SK-N-MC (cell line): ENCODE results near the gene LRFN5.
"Not testable (repeated sequence)": the region's sequence is repeated elsewhere in the genome, so short reads cannot be mapped to it uniquely, and the experiment has no call there.

Experiments used
- DNase-seq: peaks from one replicate; pipeline ENCODE4 v3.0.0-alpha.2; 2011; ENCODE audit warnings: low read depth, low spot score
- H3K27ac ChIP-seq: fragments of 200-600 bp; sonication (generic); 2 replicates; pipeline ENCODE4 v1.5.1; 2016; ENCODE audit warnings: mixed run types
- H3K36me3 ChIP-seq: fragments of 200-600 bp; sonication (generic); 2 replicates; pipeline ENCODE4 v1.6.1; 2017; ENCODE audit warnings: antibody characterized with exemption, low read length, mixed read lengths; ENCODE audit not compliant: insufficient read depth
- H3K4me3 ChIP-seq: fragments of 200-600 bp; sonication (generic); 2 replicates; pipeline ENCODE4 v1.5.1; 2016
- H3K9ac ChIP-seq: fragments of 200-600 bp; sonication (generic); 2 replicates; pipeline ENCODE4 v1.8.0; 2017; ENCODE audit warnings: mixed run types, mixed read lengths; ENCODE audit not compliant: insufficient read length
- H3K9me3 ChIP-seq: fragments of 200-600 bp; sonication (generic); 2 replicates; pipeline ENCODE4 v1.6.1; 2017; ENCODE audit warnings: low read depth, mild to moderate bottlenecking, antibody characterized with exemption, low read length, moderate library complexity, mixed read lengths
- EZH2 ChIP-seq: fragments of 200-600 bp; sonication (generic); IDR thresholded peaks from one replicate; pipeline ENCODE4 v1.6.1; 2017; ENCODE audit warnings: antibody characterized with exemption
- FOXP2 ChIP-seq: optimal IDR thresholded peaks from 2 replicates; pipeline ENCODE3; 2011; ENCODE audit warnings: mild to moderate bottlenecking, moderate library complexity; ENCODE audit not compliant: insufficient read depth; ENCODE audit errors: extremely low read length, control extremely low read depth
- POLR2AphosphoS5 ChIP-seq: IDR thresholded peaks from 2 replicates; pipeline ENCODE4 v1.6.1; 2012; ENCODE audit warnings: mild to moderate bottlenecking, low read depth, low read length, borderline replicate concordance

LRFN5 gene

DNA sequence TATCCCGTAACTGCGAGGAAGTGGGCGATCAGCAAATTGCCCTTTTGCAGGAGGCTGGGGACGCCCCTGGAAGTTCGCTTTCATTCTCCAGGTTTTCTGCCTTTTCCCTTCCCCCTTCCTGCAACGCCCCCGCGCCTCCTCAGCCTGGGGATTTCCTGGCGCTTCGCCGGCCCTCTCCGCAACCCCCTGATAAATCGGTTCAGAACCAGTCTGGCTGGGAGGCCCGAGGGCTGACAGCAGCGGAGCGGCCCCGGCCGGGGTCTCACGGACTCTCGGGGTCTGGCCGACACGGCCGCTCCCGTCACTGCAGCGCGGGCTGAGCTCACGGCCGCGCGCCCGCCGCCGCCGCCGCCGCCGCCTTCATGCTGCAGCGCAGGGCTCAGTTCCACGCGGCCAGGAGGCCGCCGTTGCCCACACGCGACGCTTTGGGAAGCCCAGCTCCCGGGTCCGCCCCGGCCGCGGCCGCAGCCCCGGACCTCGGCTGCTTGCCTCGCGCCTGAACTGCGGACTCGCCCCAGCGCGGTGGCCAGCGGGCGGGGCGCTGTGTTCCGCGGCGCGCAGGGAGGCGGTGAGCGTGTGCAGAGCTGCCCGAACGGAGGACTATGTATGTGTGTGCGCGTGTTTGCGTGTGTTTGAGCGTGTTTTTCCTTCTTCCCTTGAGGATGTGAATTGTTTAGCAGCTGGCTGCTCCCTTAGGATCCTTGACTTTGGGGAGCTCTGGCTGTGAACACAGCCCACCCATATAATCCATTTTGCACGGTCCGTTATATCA, at the start of gene LRFN5:
TSS of gene LRFN5 (plus strand) at position 345 of the 772 bp plus-strand sequence.
- H3K9ac ChIP-seq, result peak within 1 kb of the TSS; percentile 73
- TF ChIP-seq POLR2AphosphoS5, result no peak
- no peak for TF ChIP-seq FOXP2
- no peak for TF ChIP-seq EZH2
- H3K36me3 ChIP-seq, result no peaks in the 10 kb centered on the region
- H3K9me3 ChIP-seq, result no peaks in the 10 kb centered on the region
- H3K27ac ChIP-seq, result peak within 1 kb of the TSS; percentile 79
- no peak for DNase-seq
- peak within 1 kb of the TSS; percentile 92 for H3K4me3 ChIP-seq

- no peak for DNase-seq
- TF ChIP-seq FOXP2 (no peak), POLR2AphosphoS5 (no peak), EZH2 (no peak)
These were observed 48.2 kb upstream of the LRFN5 start for GRCh38 chr14:41558490-41558889.

DNA sequence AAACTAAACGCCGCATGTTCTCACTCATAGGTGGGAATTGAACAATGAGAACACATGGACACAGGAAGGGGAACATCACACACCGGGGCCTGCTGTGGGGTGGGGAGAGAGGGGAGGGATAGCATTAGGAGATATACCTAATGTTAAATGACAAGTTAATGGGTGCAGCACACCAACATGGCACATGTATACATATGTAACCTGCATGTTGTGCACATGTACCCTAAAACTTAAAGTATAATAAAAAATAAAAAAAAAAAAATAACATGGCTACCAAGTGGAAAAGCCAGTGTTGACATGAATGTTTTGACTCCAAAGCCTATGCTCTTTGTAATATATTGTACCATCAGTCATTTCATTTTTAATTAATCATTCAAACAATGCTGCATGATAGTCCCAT, 39.8 kb upstream of the LRFN5 start:
- H3K36me3 ChIP-seq, H3K27ac ChIP-seq, H3K4me3 ChIP-seq, H3K9ac ChIP-seq, DNase-seq, H3K9me3 ChIP-seq: not testable (repeated sequence)

More at GRCh38 chr14:41558490-41558889, 48.2 kb upstream of the LRFN5 start:
- H3K9me3 ChIP-seq, result no peaks in the 10 kb centered on the region
- H3K36me3 ChIP-seq, result no peaks in the 10 kb centered on the region
- H3K4me3 ChIP-seq, result no peak overlapping the region
- no peak overlapping the region for H3K9ac ChIP-seq
- no peak overlapping the region for H3K27ac ChIP-seq

- no peak for DNase-seq
- no peak overlapping the region for H3K27ac ChIP-seq
- no peaks in the 10 kb centered on the region for H3K9me3 ChIP-seq
- no peaks in the 10 kb centered on the region for H3K36me3 ChIP-seq
- no peak for TF ChIP-seq POLR2AphosphoS5
- no peak for TF ChIP-seq FOXP2
- no peak for TF ChIP-seq EZH2
- H3K9ac ChIP-seq, result no peak overlapping the region
- H3K4me3 ChIP-seq, result no peak overlapping the region
These were observed 37.7 kb upstream of the LRFN5 start for GRCh38 chr14:41568979-41569378.

- H3K9me3 ChIP-seq, result no peaks in the 10 kb centered on the region
- H3K36me3 ChIP-seq, result no peaks in the 10 kb centered on the region
- H3K9ac ChIP-seq, result no peak overlapping the region
- DNase-seq, result no peak
- no peak overlapping the region for H3K4me3 ChIP-seq
- no peak for TF ChIP-seq POLR2AphosphoS5
- no peak for TF ChIP-seq FOXP2
- no peak for TF ChIP-seq EZH2
- no peak overlapping the region for H3K27ac ChIP-seq
These were observed 36.1 kb upstream of the LRFN5 start for GRCh38 chr14:41570415-41571155.

GRCh38 chr14:41586237-41586636, 20.4 kb upstream of the LRFN5 start:
- Histone ChIP-seq H3K9ac (no peak overlapping the region), H3K9me3 (no peaks in the 10 kb centered on the region), H3K27ac (no peak overlapping the region), H3K4me3 (no peak overlapping the region), H3K36me3 (no peaks in the 10 kb centered on the region)
- no peak for DNase-seq
- TF ChIP-seq EZH2, result no peak
- TF ChIP-seq POLR2AphosphoS5, result no peak
- no peak for TF ChIP-seq FOXP2

GRCh38 chr14:41597647-41598046, 9.0 kb upstream of the LRFN5 start:
- Histone ChIP-seq H3K9ac (no peak overlapping the region), H3K4me3 (no peak overlapping the region), H3K27ac (no peak overlapping the region), H3K9me3 (no peaks in the 10 kb centered on the region), H3K36me3 (no peaks in the 10 kb centered on the region)
- no peak for TF ChIP-seq POLR2AphosphoS5
- no peak for TF ChIP-seq EZH2
- TF ChIP-seq FOXP2, result no peak
- DNase-seq, result no peak

DNA sequence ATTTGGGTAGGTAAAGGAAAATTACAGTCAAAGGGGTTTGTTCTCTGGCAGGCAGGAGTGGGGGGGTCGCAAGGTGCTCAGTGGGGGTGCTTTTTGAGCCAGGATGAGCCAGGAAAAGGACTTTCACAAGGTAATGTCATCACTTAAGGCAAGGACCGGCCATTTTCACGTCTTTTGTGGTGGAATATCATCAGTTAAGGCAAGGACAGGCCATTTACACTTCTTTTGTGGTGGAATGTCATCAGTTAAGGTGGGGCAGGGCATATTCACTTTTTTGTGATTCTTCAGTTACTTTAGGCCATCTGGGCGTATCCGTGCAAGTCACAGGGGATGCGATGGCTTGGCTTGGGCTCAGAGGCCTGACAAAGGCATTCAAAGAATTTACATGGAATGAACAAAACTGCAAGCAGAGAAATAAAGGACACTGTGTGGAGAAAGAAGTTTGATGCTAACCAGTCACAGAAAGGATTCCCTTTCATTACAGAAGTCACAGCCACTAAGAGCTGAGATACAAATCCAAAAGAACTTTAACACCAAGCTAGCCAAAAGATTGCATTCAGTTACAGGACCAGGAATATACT, 6.8 kb upstream of the LRFN5 start:
- H3K36me3 ChIP-seq, H3K9ac ChIP-seq, DNase-seq, H3K4me3 ChIP-seq, H3K27ac ChIP-seq, H3K9me3 ChIP-seq: not testable (repeated sequence)
